Gastrocnemius medialis (tissue), 4 donors: ENCODE results near the gene KNDC1.

Experiments
- POLR2A ChIP-seq, 2 donors: fragments of 450-650 bp; IDR thresholded peaks; one replicate each; pipeline ENCODE4 v1.6.1; 2017; ENCODE audit warnings: antibody characterized with exemption in 2 of 2, mild to moderate bottlenecking in 2 of 2, moderate library complexity in 2 of 2
- TF ChIP-seq, protein P1 (sequence below), 5 experiments: fragments of 450-650 bp in 3 of 5; fragments of 200-600 bp in 2 of 5; sonication (generic) in 2 of 5; IDR thresholded peaks in 4 of 5; conservative IDR thresholded peaks in 1 of 5; 1 replicate in 4 of 5; 2 replicates in 1 of 5; pipeline ENCODE4 v1.5.1; 2016 to 2019; ENCODE audit warnings: antibody characterized with exemption in 5 of 5, mild to moderate bottlenecking in 3 of 5, moderate library complexity in 3 of 5

DNA sequence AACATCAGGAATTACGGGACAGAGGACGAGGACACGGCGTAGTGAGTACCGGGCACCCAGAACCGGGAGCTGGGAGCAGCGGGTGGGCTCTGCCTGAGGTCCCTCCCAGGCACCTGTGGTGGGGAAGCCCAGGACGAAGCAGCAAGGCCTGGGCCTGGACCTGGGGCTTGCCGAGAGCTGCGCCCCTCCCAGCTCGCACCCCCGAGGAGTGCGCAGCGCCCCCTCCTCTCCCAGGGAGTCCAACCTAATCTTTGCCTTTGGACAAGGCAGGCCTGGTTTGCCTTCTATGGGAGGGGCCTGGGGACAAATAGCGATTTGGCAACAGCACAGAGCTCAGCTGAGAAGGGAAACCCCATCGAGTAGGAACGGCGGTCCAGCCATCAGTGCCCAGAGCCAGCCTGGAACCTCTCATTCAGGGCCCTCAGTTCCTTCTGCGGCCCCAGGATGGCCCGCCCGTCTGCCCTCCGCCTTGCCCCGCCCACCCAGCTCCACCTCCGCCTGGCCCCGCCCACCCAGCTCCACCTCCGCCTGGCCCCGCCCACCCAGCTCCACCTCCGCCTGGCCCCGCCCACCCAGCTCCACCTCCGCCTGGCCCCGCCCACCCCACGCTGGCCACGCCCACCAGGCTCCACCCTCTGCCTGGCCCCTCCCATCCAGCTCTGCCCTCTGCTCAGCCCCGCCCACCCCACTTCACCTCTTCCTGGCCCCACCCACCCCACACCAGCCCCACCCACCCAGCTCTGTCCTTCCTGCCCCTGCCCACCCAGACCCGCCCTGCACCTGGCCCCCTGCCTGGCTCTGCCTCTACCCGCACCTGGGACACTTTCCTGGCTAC, 32.5 kb upstream of the KNDC1 start:
- TF ChIP-seq POLR2A (IDR thresholded peaks at IDR 0.05) = no peak
- TF ChIP-seq, protein P1, sequence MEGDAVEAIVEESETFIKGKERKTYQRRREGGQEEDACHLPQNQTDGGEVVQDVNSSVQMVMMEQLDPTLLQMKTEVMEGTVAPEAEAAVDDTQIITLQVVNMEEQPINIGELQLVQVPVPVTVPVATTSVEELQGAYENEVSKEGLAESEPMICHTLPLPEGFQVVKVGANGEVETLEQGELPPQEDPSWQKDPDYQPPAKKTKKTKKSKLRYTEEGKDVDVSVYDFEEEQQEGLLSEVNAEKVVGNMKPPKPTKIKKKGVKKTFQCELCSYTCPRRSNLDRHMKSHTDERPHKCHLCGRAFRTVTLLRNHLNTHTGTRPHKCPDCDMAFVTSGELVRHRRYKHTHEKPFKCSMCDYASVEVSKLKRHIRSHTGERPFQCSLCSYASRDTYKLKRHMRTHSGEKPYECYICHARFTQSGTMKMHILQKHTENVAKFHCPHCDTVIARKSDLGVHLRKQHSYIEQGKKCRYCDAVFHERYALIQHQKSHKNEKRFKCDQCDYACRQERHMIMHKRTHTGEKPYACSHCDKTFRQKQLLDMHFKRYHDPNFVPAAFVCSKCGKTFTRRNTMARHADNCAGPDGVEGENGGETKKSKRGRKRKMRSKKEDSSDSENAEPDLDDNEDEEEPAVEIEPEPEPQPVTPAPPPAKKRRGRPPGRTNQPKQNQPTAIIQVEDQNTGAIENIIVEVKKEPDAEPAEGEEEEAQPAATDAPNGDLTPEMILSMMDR (IDR thresholded peaks at IDR 0.05 in 4 of 5, conservative IDR thresholded peaks at IDR 0.05 in 1 of 5) = no peak
